ENCODE measurements around the gene DNAH10.

Gene DNAH10

DNA sequence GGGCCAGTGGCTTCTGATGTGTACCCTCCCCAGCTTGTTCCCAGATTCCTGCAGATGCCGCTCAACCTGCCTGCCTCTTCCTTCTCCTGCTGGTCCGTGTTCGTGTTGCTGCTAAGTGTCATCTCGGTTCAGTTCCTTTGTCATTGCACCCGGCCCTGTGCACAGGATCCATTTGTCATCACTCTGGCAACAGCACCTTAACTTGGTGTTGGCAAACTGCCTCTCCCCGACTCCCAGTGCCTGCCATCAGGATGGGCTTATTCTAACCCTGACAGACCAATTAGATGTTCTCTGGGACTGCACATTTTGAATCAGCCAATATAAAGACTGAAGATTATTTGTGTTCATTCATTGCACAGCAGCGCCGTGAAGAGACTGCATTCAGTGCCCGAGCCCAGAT is 137.3 kb downstream of the DNAH10 start:
- no peak for DNase-seq (ENCODE audit: low spot score)
- TF ChIP-seq, protein P1, sequence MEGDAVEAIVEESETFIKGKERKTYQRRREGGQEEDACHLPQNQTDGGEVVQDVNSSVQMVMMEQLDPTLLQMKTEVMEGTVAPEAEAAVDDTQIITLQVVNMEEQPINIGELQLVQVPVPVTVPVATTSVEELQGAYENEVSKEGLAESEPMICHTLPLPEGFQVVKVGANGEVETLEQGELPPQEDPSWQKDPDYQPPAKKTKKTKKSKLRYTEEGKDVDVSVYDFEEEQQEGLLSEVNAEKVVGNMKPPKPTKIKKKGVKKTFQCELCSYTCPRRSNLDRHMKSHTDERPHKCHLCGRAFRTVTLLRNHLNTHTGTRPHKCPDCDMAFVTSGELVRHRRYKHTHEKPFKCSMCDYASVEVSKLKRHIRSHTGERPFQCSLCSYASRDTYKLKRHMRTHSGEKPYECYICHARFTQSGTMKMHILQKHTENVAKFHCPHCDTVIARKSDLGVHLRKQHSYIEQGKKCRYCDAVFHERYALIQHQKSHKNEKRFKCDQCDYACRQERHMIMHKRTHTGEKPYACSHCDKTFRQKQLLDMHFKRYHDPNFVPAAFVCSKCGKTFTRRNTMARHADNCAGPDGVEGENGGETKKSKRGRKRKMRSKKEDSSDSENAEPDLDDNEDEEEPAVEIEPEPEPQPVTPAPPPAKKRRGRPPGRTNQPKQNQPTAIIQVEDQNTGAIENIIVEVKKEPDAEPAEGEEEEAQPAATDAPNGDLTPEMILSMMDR (IDR thresholded peaks at IDR 0.05; ENCODE audit: borderline replicate concordance, control extremely low read depth, extremely low read depth, insufficient read depth, missing control alignments): no peak
- in situ Hi-C loops (cut with MboI; ENCODE audit: low sequenced_read_pairs, unreplicated experiment): no loop called here

DNA sequence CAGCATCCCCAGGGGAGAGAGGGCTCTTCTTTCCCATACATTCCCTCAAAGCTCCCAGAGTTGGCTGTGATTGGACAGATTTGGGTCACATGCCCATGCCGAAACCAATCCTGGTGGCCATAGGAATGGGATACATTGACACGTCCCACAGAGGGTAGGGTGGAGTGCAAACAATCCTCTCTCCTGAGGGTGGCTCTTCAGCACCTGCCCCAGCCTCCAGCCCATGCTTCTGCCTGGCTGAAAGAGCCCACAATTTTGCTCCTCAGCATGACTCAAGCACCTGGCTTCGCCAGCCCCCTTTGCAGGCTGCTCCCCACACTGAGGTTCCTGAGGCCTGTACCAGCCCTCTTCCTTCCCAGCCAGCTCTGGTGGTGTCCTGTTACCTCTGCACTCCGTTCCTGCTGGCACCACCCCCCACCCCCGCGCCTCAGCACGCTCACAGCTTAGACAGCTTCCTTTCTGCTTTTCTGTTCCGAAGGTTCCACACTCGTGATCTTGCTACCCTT is 138.8 kb downstream of the DNAH10 start:
- in situ Hi-C loops (cut with MboI; ENCODE audit: low sequenced_read_pairs, unreplicated experiment): no loop called here
- DNase-seq (ENCODE audit: low spot score): no peak
- TF ChIP-seq, protein P1 (IDR thresholded peaks at IDR 0.05; ENCODE audit: borderline replicate concordance, control extremely low read depth, extremely low read depth, insufficient read depth, missing control alignments): no peak

DNA sequence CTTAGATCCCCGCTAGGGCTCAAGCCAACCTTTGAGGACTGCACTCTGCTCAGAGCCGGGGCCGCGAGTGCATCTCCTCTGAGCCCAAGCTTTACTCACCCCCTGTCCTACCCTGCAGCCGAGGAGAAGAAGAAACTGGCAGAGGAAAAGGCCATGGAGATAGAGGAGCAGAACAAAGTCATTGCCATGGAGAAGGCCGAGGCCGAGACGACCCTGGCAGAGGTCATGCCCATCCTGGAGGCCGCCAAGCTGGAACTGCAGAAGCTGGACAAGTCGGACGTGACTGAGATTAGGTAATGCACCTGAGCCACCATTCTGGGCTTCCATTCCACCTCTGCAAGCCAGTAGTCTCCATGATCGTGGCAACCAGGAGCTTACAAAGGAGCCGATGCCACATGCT is 140.7 kb downstream of the DNAH10 start:
- TF ChIP-seq, protein P1 (IDR thresholded peaks at IDR 0.05; ENCODE audit: borderline replicate concordance, control extremely low read depth, extremely low read depth, insufficient read depth, missing control alignments): no peak
- in situ Hi-C loops (cut with MboI; ENCODE audit: low sequenced_read_pairs, unreplicated experiment): no loop called here
- DNase-seq (ENCODE audit: low spot score): no peak

DNA sequence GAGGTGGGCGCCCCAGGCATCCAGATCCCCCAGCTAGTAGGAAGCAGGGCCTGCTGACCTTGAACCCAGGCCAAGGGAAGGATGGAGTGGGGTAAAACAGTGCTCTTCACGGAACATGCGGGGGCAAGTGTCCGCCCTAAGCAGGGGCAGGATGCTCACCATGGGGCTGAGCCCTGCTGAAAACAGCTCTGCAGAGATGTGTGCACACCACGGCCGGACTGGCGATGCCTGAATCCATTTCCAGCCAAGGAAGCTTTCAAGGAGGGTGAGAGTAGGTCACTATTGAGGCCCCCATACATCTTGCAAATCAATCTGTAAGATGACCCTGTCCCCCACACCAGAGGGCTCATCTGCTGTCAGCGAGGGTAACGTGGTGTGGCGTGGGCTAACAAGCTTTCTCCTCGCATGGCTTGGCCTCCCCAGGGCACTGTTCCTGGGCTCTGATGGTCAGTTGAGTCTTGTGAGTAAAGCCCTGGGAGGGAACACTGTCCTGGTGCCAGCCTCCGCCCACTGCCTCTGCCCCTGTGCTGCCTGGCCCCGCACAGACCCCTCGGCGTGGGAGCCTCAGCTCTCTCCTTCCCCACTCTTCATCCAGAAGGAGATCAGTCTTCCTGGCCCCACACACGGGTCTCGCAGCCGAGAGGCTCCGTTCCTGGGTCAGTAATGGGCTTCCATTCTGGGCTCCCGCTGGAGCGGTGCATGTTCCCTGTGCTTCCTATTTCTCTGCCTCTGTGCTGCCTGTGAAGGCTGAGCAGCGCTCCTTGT is 141.4 kb downstream of the DNAH10 start:
- TF ChIP-seq, protein P1 (IDR thresholded peaks at IDR 0.05; ENCODE audit: borderline replicate concordance, control extremely low read depth, extremely low read depth, insufficient read depth, missing control alignments): no peak
- DNase-seq (ENCODE audit: low spot score): no peak
- in situ Hi-C loops (cut with MboI; ENCODE audit: low sequenced_read_pairs, unreplicated experiment): no loop called here

DNA sequence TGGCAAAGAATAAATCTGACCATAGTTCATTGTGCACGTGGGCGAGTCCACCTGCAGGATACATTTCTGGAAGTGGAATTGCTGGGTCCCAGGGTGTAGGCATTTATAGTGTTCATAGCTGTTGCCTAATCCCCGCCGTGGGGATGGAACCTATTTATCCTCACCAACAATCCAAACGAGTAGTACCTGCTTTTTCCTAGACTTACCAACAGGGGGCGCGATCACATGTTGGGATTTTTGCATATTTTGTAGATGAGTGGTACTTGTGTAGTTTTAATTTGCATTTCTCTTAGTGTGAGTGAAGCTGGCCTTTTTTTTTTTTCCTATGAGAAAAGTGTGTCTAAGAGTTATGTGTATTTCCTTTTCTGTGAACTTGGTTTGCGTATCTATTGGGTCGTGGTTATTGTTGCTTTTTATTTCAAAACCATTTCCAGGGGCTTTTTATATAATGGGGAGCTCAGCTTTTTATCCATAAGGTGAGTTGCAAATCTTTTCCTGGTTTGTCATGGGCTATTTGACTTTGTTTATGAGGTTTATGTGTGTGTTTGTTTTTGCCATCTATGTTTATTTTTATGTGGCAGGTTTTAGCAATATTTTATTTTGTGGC is 143.3 kb downstream of the DNAH10 start:
- in situ Hi-C loops (cut with MboI; ENCODE audit: low sequenced_read_pairs, unreplicated experiment): no loop called here
- TF ChIP-seq, protein P1 (IDR thresholded peaks at IDR 0.05; ENCODE audit: borderline replicate concordance, control extremely low read depth, extremely low read depth, insufficient read depth, missing control alignments): peak; percentile 54
- peak; percentile 80 for DNase-seq (ENCODE audit: low spot score)

DNA sequence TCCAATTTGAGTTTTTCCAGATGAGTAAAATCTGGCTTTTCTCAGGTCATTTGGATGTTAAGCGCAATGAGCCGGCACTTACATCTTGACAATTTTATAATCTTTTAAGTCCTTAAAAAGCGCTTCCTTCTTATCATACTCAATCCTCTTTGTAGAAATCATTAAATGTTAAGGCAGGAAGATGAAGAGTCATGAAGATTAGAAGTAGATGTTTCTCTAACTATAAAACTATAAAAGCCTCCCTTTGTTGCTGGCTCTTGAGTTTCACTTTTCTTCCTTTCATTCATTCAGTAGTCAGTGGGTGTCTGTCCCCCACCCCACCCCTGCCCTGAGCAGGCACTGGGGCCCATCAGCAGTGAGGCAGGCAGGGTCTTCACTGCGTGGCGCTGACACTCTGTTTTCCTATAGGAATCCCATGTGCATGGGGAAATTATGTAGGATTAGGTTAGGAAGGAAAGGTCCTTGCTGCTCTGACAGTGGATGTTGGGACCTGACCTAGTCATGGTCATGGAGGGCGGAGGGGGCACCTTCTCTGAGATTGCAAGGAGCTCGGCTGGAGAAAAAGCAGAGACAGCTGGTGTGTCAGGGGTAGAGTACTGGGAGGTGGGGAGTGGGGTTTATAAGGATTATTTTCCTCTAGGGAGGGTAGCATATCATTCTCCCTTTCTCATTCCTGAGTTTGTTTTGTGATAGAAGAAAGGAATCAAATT is 144.8 kb downstream of the DNAH10 start:
- TF ChIP-seq, protein P1 (IDR thresholded peaks at IDR 0.05; ENCODE audit: borderline replicate concordance, control extremely low read depth, extremely low read depth, insufficient read depth, missing control alignments): no peak
- in situ Hi-C loops (cut with MboI; ENCODE audit: low sequenced_read_pairs, unreplicated experiment): no loop called here
- no peak for DNase-seq (ENCODE audit: low spot score)

Measured in GM13976 (cell line).